HepG2 (cell line): ENCODE data around the gene MDM4. TPM values are rescaled to one million over a fixed set of nuclear protein-coding genes. Genes with fewer than 3 reads are reported as not detected.

Experiments
- CERS6 ChIP-seq: sonication (generic); formaldehyde crosslinking; IDR thresholded peaks from 2 replicates; pipeline ENCODE4 v1.5.0; 2020; ENCODE audit warnings: missing genetic modification reagents
- GATAD2A ChIP-seq: IDR thresholded peaks from 2 replicates; pipeline ENCODE4 v1.6.1; 2016
- IKZF5 ChIP-seq: IDR thresholded peaks from 2 replicates; pipeline ENCODE4 v1.6.1; 2018; ENCODE audit warnings: missing genetic modification reagents, mild to moderate bottlenecking, missing compliant biosample characterization
- REST ChIP-seq, 2 experiments: IDR thresholded peaks; 2 replicates each; pipeline ENCODE4 v1.6.1; 2011 to 2012; ENCODE audit warnings: low read length in 2 of 2, borderline replicate concordance in 1 of 2, low read depth in 1 of 2, mild to moderate bottlenecking in 1 of 2, moderate library complexity in 1 of 2
- RNF219 ChIP-seq: sonication (generic); formaldehyde crosslinking; IDR thresholded peaks from 2 replicates; pipeline ENCODE4 v1.5.0; 2020; ENCODE audit warnings: mild to moderate bottlenecking, missing genetic modification reagents
- ZBTB33 ChIP-seq: sonication (generic); formaldehyde crosslinking; IDR thresholded peaks from 2 replicates; pipeline ENCODE4 v1.4.0; 2020; ENCODE audit warnings: missing genetic modification reagents
- polyA plus RNA-seq, 8 experiments: library from polyadenylated mRNA; depleted of rRNA in 3 of 8; stranded (reverse) in 7 of 8; unstranded in 1 of 8; fragments of >200 nt; fragmentation: Illumina TruSeq in 4 of 8; extraction: Trizol in 4 of 8; gene quantifications; 2 replicates each; pipeline versions ENCODE4 v1.2.1 to v1.2.3, GENCODE V29; 2011 to 2016; ENCODE audit warnings: low read depth in 4 of 8, missing spikeins in 1 of 8, mixed read lengths in 1 of 8; ENCODE audit not compliant: insufficient read depth in 1 of 8
- total RNA-seq, 5 experiments: library from RNA; depleted of rRNA; stranded (reverse); fragments of >200 nt; fragmentation: Illumina TruSeq; extraction: Trizol; gene quantifications; 2 replicates each; pipeline ENCODE4 v1.2.3, GENCODE V29; 2016; ENCODE audit warnings: low read depth in 1 of 5
- TF ChIP-seq, protein P1 (sequence below): sonication (generic); formaldehyde crosslinking; conservative IDR thresholded peaks from 2 replicates; pipeline ENCODE4 v1.4.0; 2020; ENCODE audit warnings: missing genetic modification reagents
- TF ChIP-seq, protein P2 (sequence below): sonication (generic); formaldehyde crosslinking; IDR thresholded peaks from 2 replicates; pipeline ENCODE4 v1.4.0; 2020; ENCODE audit warnings: missing genetic modification reagents, borderline replicate concordance

The MDM4 gene
- total and polyA plus RNA-seq, 2 of the 13 experiments (the other 11 are each of a cell fraction or from before 2014, with no cell fraction given): 14.9 to 19.0 TPM

DNA sequence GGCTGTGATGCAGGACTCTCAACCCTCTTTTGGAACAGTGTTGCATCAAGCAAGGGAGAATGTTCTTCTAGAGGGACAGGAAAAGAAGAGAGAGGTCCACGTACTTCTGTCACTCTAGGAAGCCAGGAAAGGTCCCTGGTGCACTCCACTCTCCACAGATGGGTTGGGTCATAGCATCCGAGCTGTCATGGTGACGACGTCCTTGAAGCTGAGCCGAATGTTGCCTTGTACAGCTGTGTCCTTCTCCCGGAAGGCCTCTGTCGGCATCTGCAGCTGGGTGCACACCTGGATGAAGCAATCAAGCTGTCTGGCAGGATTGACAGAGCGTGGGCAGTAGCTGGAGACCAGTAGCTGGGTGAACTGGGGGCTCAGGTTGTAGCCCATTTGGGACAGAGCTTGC lies 12.5 kb downstream of the MDM4 start (continued):
- no peak for TF ChIP-seq ZBTB33 (CRISPR knock-in tag)
- no peak for TF ChIP-seq GATAD2A (CRISPR knock-in tag)
- TF ChIP-seq IKZF5 (CRISPR knock-in tag): no peak
- TF ChIP-seq, protein P1, sequence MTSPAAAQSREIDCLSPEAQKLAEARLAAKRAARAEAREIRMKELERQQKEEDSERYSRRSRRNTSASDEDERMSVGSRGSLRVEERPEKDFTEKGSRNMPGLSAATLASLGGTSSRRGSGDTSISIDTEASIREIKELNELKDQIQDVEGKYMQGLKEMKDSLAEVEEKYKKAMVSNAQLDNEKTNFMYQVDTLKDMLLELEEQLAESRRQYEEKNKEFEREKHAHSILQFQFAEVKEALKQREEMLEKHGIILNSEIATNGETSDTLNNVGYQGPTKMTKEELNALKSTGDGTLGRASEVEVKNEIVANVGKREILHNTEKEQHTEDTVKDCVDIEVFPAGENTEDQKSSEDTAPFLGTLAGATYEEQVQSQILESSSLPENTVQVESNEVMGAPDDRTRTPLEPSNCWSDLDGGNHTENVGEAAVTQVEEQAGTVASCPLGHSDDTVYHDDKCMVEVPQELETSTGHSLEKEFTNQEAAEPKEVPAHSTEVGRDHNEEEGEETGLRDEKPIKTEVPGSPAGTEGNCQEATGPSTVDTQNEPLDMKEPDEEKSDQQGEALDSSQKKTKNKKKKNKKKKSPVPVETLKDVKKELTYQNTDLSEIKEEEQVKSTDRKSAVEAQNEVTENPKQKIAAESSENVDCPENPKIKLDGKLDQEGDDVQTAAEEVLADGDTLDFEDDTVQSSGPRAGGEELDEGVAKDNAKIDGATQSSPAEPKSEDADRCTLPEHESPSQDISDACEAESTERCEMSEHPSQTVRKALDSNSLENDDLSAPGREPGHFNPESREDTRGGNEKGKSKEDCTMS (CRISPR knock-in tag): no peak
- TF ChIP-seq RNF219 (CRISPR knock-in tag): no peak
- TF ChIP-seq, protein P2, sequence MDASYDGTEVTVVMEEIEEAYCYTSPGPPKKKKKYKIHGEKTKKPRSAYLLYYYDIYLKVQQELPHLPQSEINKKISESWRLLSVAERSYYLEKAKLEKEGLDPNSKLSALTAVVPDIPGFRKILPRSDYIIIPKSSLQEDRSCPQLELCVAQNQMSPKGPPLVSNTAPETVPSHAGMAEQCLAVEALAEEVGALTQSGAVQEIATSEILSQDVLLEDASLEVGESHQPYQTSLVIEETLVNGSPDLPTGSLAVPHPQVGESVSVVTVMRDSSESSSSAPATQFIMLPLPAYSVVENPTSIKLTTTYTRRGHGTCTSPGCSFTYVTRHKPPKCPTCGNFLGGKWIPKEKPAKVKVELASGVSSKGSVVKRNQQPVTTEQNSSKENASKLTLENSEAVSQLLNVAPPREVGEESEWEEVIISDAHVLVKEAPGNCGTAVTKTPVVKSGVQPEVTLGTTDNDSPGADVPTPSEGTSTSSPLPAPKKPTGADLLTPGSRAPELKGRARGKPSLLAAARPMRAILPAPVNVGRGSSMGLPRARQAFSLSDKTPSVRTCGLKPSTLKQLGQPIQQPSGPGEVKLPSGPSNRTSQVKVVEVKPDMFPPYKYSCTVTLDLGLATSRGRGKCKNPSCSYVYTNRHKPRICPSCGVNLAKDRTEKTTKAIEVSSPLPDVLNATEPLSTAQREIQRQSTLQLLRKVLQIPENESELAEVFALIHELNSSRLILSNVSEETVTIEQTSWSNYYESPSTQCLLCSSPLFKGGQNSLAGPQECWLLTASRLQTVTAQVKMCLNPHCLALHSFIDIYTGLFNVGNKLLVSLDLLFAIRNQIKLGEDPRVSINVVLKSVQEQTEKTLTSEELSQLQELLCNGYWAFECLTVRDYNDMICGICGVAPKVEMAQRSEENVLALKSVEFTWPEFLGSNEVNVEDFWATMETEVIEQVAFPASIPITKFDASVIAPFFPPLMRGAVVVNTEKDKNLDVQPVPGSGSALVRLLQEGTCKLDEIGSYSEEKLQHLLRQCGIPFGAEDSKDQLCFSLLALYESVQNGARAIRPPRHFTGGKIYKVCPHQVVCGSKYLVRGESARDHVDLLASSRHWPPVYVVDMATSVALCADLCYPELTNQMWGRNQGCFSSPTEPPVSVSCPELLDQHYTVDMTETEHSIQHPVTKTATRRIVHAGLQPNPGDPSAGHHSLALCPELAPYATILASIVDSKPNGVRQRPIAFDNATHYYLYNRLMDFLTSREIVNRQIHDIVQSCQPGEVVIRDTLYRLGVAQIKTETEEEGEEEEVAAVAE (CRISPR knock-in tag): no peak
- TF ChIP-seq CERS6: no peak
- no peak for TF ChIP-seq REST (IDR thresholded peaks at IDR 0.05; ENCODE audit: borderline replicate concordance in 1 of 2, low read depth in 1 of 2, low read length in 2 of 2)
